ENCODE data around the gene THEM4. TPM values are rescaled to one million over a fixed set of nuclear protein-coding genes. Genes with fewer than 3 reads are reported as not detected.

The THEM4 gene
- total and polyA plus RNA-seq, 8 donors, result 6.1 to 27.8 (median 8.4) TPM

GRCh38 chr1:151942882-151943281 is 33.6 kb upstream of the THEM4 start:
- no peak for FAIRE-seq
- no peak for ATAC-seq
- Histone ChIP-seq H3K36me3 (no peaks in the 10 kb centered on the region), H3K4me3 (no peak overlapping the region), H3K9me3 (no peaks in the 10 kb centered on the region), H3K4me1 (peaks cover 0 to 29% (median 0%) of the 10 kb centered on the region in 3 donors), H3K27me3 (no peaks in the 10 kb centered on the region), H3K27ac (no peak overlapping the region)
- intact Hi-C loops (cut with DNase I), result no loop called here
- no peak for DNase-seq
- TF ChIP-seq CTCF (IDR thresholded peaks at IDR 0.05), result no peak
- 78 to 88% methylated on average over 1 of the region's 1 CpG for WGBS, 2 donors

GRCh38 chr1:151940541-151940940 is 31.2 kb upstream of the THEM4 start:
- Histone ChIP-seq H3K27me3 (no peaks in the 10 kb centered on the region), H3K4me3 (no peak overlapping the region), H3K4me1 (peaks cover 0 to 27% (median 5%) of the 10 kb centered on the region in 3 donors), H3K9me3 (no peaks in the 10 kb centered on the region), H3K36me3 (no peaks in the 10 kb centered on the region), H3K27ac (peak overlapping the region in 2 of 4 donors; percentile 56 to 66)
- FAIRE-seq (no peak), ATAC-seq (no peak), DNase-seq (no peak)
- 12 to 20% methylated on average over 1 of the region's 1 CpG for WGBS, 2 donors
- TF ChIP-seq CTCF (IDR thresholded peaks at IDR 0.05), result no peak
- intact Hi-C loops (cut with DNase I), result no loop called here

- FAIRE-seq (no peak), DNase-seq (no peak), ATAC-seq (no peak)
- Histone ChIP-seq H3K9me3 (no peaks in the 10 kb centered on the region), H3K27me3 (no peaks in the 10 kb centered on the region), H3K36me3 (no peaks in the 10 kb centered on the region), H3K4me1 (peaks cover 0 to 27% (median 5%) of the 10 kb centered on the region in 3 donors), H3K27ac (no peak overlapping the region), H3K4me3 (no peak overlapping the region)
- no peak for TF ChIP-seq CTCF (IDR thresholded peaks at IDR 0.05)
- 53 to 71% methylated on average over 1 of the region's 1 CpG for WGBS, 2 donors
- intact Hi-C loops (cut with DNase I), result no loop called here
Observed at GRCh38 chr1:151939779-151940178, 30.5 kb upstream of the THEM4 start.

- FAIRE-seq (no peak), DNase-seq (no peak), ATAC-seq (no peak)
- intact Hi-C loops (cut with DNase I), result no loop called here
- no peaks in the 10 kb centered on the region for H3K27me3 ChIP-seq
- no peak overlapping the region for H3K27ac ChIP-seq
- TF ChIP-seq CTCF (IDR thresholded peaks at IDR 0.05), result no peak
- H3K9me3 ChIP-seq, result no peaks in the 10 kb centered on the region
- 79 to 90% methylated on average over 3 of the region's 3 CpGs for WGBS, 2 donors
- H3K4me1 ChIP-seq, result peaks cover 0 to 23% (median 5%) of the 10 kb centered on the region in 3 donors
- H3K36me3 ChIP-seq, result no peaks in the 10 kb centered on the region
- no peak overlapping the region for H3K4me3 ChIP-seq
Observed at GRCh38 chr1:151939141-151939540, 29.8 kb upstream of the THEM4 start.

- H3K36me3 ChIP-seq, result no peaks in the 10 kb centered on the region
- no peak for TF ChIP-seq CTCF (IDR thresholded peaks at IDR 0.05)
- H3K4me1 ChIP-seq, result peaks cover 0 to 17% (median 5%) of the 10 kb centered on the region in 3 donors
- intact Hi-C loops (cut with DNase I), result no loop called here
- DNase-seq (no peak), FAIRE-seq (no peak), ATAC-seq (no peak)
- H3K4me3 ChIP-seq, result no peak overlapping the region
- peak overlapping the region in 2 of 4 donors; percentile 55 to 56 for H3K27ac ChIP-seq
- no peaks in the 10 kb centered on the region for H3K9me3 ChIP-seq
- 12 to 17% methylated on average over 7 of the region's 7 CpGs for WGBS, 2 donors
- no peaks in the 10 kb centered on the region for H3K27me3 ChIP-seq
Observed at GRCh38 chr1:151936653-151937052, 27.3 kb upstream of the THEM4 start.
